Hepatocyte (in vitro differentiated cells): ENCODE measurements around the gene IGFLR1.

Experiments
- EZH2 ChIP-seq: fragments of 200-600 bp; sonication (generic); IDR thresholded peaks from 2 replicates; pipeline ENCODE4 v1.6.1; 2016; ENCODE audit warnings: antibody characterized with exemption, mild to moderate bottlenecking, borderline replicate concordance
- TF ChIP-seq, protein P1 (sequence below): fragments of 200-600 bp; sonication (generic); IDR thresholded peaks from 2 replicates; pipeline ENCODE4 v1.5.1; 2016; ENCODE audit warnings: antibody characterized with exemption, mild to moderate bottlenecking; ENCODE audit not compliant: poor library complexity

DNA sequence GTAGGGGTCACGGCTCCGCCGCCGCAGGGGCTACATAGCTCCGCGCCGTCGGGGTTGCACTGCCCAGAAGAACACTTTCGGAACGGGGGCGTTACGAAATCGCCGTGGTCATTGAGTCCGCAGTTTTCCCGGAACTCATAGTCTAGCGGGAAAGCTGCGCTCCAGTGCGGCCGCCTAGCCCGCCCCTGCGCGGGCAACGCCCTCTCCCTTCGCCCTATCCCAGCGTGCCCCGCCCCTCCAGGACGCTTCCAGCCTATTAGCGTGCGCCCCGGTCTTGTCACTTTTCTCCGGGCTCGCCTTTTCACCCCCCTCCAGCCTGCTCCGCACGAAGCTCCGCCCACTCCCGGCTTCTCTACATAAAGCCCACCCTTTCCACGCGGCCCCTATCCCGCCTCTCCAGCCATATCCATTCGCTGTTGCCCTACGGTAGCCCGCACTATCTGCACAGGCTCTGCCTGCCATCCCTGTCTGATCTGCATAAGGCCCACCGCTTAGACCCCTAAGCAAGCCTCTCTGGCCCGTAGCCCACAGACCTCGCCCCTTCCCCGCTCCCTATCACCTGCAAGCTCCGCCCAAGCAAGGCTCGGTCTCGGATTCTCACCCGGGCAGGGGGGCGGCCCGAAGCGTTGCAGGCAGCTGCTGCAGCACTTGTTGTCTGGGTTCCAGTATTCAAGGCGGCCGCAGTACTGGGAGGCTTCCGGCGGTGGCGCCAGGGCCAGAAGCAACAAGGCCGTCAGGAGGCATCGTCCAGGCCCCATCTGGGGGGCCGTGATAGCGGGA is 1.6 kb downstream of the IGFLR1 start:
- TF ChIP-seq EZH2 = no peak
- TF ChIP-seq, protein P1, sequence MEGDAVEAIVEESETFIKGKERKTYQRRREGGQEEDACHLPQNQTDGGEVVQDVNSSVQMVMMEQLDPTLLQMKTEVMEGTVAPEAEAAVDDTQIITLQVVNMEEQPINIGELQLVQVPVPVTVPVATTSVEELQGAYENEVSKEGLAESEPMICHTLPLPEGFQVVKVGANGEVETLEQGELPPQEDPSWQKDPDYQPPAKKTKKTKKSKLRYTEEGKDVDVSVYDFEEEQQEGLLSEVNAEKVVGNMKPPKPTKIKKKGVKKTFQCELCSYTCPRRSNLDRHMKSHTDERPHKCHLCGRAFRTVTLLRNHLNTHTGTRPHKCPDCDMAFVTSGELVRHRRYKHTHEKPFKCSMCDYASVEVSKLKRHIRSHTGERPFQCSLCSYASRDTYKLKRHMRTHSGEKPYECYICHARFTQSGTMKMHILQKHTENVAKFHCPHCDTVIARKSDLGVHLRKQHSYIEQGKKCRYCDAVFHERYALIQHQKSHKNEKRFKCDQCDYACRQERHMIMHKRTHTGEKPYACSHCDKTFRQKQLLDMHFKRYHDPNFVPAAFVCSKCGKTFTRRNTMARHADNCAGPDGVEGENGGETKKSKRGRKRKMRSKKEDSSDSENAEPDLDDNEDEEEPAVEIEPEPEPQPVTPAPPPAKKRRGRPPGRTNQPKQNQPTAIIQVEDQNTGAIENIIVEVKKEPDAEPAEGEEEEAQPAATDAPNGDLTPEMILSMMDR = no peak
